NB4 (cell line): ENCODE measurements around the gene FMN1.

Experiments used
- CTCF ChIP-seq: IDR thresholded peaks from one replicate; pipeline ENCODE4 v1.5.1; 2012; ENCODE audit warnings: low read depth, low read length
- MAX ChIP-seq: IDR thresholded peaks from 2 replicates; pipeline ENCODE4 v1.6.1; 2011; ENCODE audit warnings: low read depth, low read length
- POLR2A ChIP-seq: IDR thresholded peaks from 2 replicates; pipeline ENCODE4 v1.6.1; 2011; ENCODE audit warnings: mild to moderate bottlenecking; ENCODE audit not compliant: insufficient read length; ENCODE audit errors: extremely low read depth

GRCh38 chr15:32870240-32871033 lies 324.1 kb downstream of the FMN1 start:
- TF ChIP-seq POLR2A, result no peak
- no peak for TF ChIP-seq CTCF
- no peak for TF ChIP-seq MAX
